Keratinocyte (primary cell): ENCODE data around the gene PNPLA8. TPM values are rescaled to one million over a fixed set of nuclear protein-coding genes. Genes with fewer than 3 reads are reported as not detected.

ENCODE experiments used
- DNase-seq: peaks from one replicate; pipeline ENCODE4 v3.0.0-alpha.2; 2011; ENCODE audit warnings: low read depth, missing footprints, low spot score
- FAIRE-seq: peaks from 2 replicates; lab custom pipeline; 2011; peaks lifted over from hg19 to GRCh38; lab: Jason Lieb, UNC
- H2AFZ ChIP-seq: 2 replicates; pipeline ENCODE4 v1.6.0; 2012; ENCODE audit warnings: low read length, control low read depth, inconsistent platforms; ENCODE audit not compliant: control insufficient read depth
- H3K27ac ChIP-seq: 2 replicates; pipeline ENCODE4 v1.5.1; 2011; ENCODE audit warnings: low read length; ENCODE audit not compliant: control insufficient read depth, insufficient read depth
- H3K27me3 ChIP-seq: 3 replicates; pipeline ENCODE4 v1.6.0; 2011; ENCODE audit warnings: low read length; ENCODE audit not compliant: control insufficient read depth, insufficient read depth; ENCODE audit errors: extremely low read depth
- H3K36me3 ChIP-seq, 2 experiments: 2 replicates in 1 of 2; 3 replicates in 1 of 2; pipeline ENCODE4 v1.5.1; 2011; ENCODE audit warnings: low read length in 2 of 2, mild to moderate bottlenecking in 1 of 2; ENCODE audit not compliant: control insufficient read depth in 2 of 2, insufficient read depth in 2 of 2; ENCODE audit errors: extremely low read depth in 1 of 2
- H3K4me1 ChIP-seq: 3 replicates; pipeline ENCODE4 v1.5.1; 2011; ENCODE audit warnings: low read length; ENCODE audit not compliant: control insufficient read depth, insufficient read depth; ENCODE audit errors: extremely low read depth
- H3K4me2 ChIP-seq: 3 replicates; pipeline ENCODE4 v1.6.0; 2011; ENCODE audit warnings: low read depth, low read length; ENCODE audit not compliant: control insufficient read depth, insufficient read depth; ENCODE audit errors: extremely low read depth
- H3K4me3 ChIP-seq, 3 experiments: fragments of 200-600 bp in 1 of 3; sonication (generic) in 1 of 3; 2 replicates in 2 of 3; 3 replicates in 1 of 3; pipeline ENCODE4 v1.5.1; 2011 to 2016; ENCODE audit warnings: low read length in 3 of 3, mild to moderate bottlenecking in 3 of 3, control low read depth in 2 of 3, inconsistent platforms in 1 of 3, low read depth in 1 of 3, mixed read lengths in 1 of 3, mixed run types in 1 of 3, moderate library complexity in 1 of 3; ENCODE audit not compliant: control insufficient read depth in 2 of 3, insufficient read depth in 2 of 3; ENCODE audit errors: extremely low read depth in 1 of 3
- H3K79me2 ChIP-seq: 2 replicates; pipeline ENCODE4 v1.6.0; 2012; ENCODE audit warnings: low read length; ENCODE audit not compliant: control insufficient read depth, insufficient read depth
- H3K9ac ChIP-seq: 3 replicates; pipeline ENCODE4 v1.6.0; 2011; ENCODE audit warnings: low read length; ENCODE audit not compliant: control insufficient read depth, insufficient read depth; ENCODE audit errors: extremely low read depth
- H3K9me1 ChIP-seq: 3 replicates; pipeline ENCODE4 v1.6.0; 2011; ENCODE audit warnings: low read length; ENCODE audit not compliant: control insufficient read depth, insufficient read depth; ENCODE audit errors: extremely low read depth
- H3K9me3 ChIP-seq: 2 replicates; pipeline ENCODE4 v1.5.1; 2012; ENCODE audit warnings: low read depth, low read length; ENCODE audit not compliant: control insufficient read depth
- H4K20me1 ChIP-seq: 3 replicates; pipeline ENCODE4 v1.6.0; 2011; ENCODE audit warnings: low read length; ENCODE audit not compliant: control insufficient read depth, insufficient read depth; ENCODE audit errors: extremely low read depth
- EZH2 ChIP-seq: IDR thresholded peaks from one replicate; pipeline ENCODE4 v1.6.1; 2012; ENCODE audit warnings: inconsistent platforms, mild to moderate bottlenecking, low read length, moderate library complexity
- dilution Hi-C: fragments of 300-500 bp; cut with MboI; formaldehyde crosslinking; loops from one replicate; pipeline ENCODE4 v1.7.0; 2020; ENCODE audit warnings: low sequenced_read_pairs; ENCODE audit not compliant: extremely low pct_ligation_motif_present
- polyA plus RNA-seq, 5 experiments: library from polyadenylated mRNA; depleted of rRNA in 3 of 5; stranded (reverse) in 3 of 5; stranded (forward) in 1 of 5; unstranded in 1 of 5; fragments of >200 nt; gene quantifications; 1 replicate in 1 of 5; 2 replicates in 3 of 5; 3 replicates in 1 of 5; pipeline versions ENCODE4 v1.2.1 to v1.2.3, GENCODE V29; 2011 to 2012; ENCODE audit warnings: missing spikeins in 2 of 5, low read depth in 1 of 5, low replicate concordance in 1 of 5
- TF ChIP-seq, protein P1 (sequence below), 3 experiments: IDR thresholded peaks in 1 of 3; conservative IDR thresholded peaks in 1 of 3; optimal IDR thresholded peaks in 1 of 3; 2 replicates in 2 of 3; 3 replicates in 1 of 3; pipeline versions ENCODE3 to v1.5.1; 2011; ENCODE audit warnings: low read length in 3 of 3, mild to moderate bottlenecking in 3 of 3, moderate library complexity in 2 of 3, control low read depth in 1 of 3, inconsistent platforms in 1 of 3; ENCODE audit not compliant: insufficient read depth in 2 of 3; ENCODE audit errors: extremely low read depth in 1 of 3

The PNPLA8 gene
- polyA plus RNA-seq, 1 donor (not counting 4 experiments of a cell fraction or from before 2014, with no cell fraction given), result 23.1 TPM

GRCh38 chr7:108569381-108570145 lies 43.6 kb upstream of the PNPLA8 start, which contains the start of the genes DNAJB9 and THAP5:
TSS of gene DNAJB9 (plus strand) at chr7:108569874. CDS start at chr7:108571727, 1,853 bp downstream.
TSS of gene THAP5 (minus strand) at chr7:108569706. CDS start at chr7:108569569, 137 bp downstream.
- peaks cover 21% of the 10 kb centered on the region for H3K4me1 ChIP-seq
- H3K27ac ChIP-seq, result peak within 1 kb of the TSS; percentile 96
- H3K4me2 ChIP-seq, result peak within 1 kb of the TSS; percentile 96
- H3K9me1 ChIP-seq, result no peaks in the 10 kb centered on the region
- DNase-seq (peak; percentile 88), FAIRE-seq (peak; percentile 73)
- peak within 1 kb of the TSS; percentile 95 for H2AFZ ChIP-seq
- no peaks in the 10 kb centered on the region for H3K9me3 ChIP-seq
- H3K27me3 ChIP-seq, result no peaks in the 10 kb centered on the region
- H3K79me2 ChIP-seq, result peaks cover 66% of the 10 kb centered on the region
- dilution Hi-C loops, result no loop called here
- H3K4me3 ChIP-seq, result peak within 1 kb of the TSS; percentile 92 to 96 (median 92)
- peak within 1 kb of the TSS; percentile 99 for H3K9ac ChIP-seq
- H3K36me3 ChIP-seq, result peaks cover 2 to 8% of the 10 kb centered on the region in 2 experiments
- TF ChIP-seq EZH2, result no peak
- TF ChIP-seq, protein P1, sequence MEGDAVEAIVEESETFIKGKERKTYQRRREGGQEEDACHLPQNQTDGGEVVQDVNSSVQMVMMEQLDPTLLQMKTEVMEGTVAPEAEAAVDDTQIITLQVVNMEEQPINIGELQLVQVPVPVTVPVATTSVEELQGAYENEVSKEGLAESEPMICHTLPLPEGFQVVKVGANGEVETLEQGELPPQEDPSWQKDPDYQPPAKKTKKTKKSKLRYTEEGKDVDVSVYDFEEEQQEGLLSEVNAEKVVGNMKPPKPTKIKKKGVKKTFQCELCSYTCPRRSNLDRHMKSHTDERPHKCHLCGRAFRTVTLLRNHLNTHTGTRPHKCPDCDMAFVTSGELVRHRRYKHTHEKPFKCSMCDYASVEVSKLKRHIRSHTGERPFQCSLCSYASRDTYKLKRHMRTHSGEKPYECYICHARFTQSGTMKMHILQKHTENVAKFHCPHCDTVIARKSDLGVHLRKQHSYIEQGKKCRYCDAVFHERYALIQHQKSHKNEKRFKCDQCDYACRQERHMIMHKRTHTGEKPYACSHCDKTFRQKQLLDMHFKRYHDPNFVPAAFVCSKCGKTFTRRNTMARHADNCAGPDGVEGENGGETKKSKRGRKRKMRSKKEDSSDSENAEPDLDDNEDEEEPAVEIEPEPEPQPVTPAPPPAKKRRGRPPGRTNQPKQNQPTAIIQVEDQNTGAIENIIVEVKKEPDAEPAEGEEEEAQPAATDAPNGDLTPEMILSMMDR (optimal IDR thresholded peaks at IDR 0.05 in 1 of 3, IDR thresholded peaks at IDR 0.05 in 1 of 3, conservative IDR thresholded peaks at IDR 0.05 in 1 of 3; ENCODE audit: extremely low read depth in 1 of 3, insufficient read depth in 2 of 3, low read length in 3 of 3), result peak in 1 of 3 experiments; percentile 1
- peaks cover 7% of the 10 kb centered on the region for H4K20me1 ChIP-seq

- Histone ChIP-seq H3K27me3 (no peaks in the 10 kb centered on the region), H3K36me3 (peaks cover 2 to 5% of the 10 kb centered on the region in 2 experiments), H3K9me3 (no peaks in the 10 kb centered on the region), H3K27ac (peak overlapping the region; percentile 96), H3K4me3 (peak overlapping the region; percentile 92 to 96 (median 92)), H3K9ac (peak overlapping the region; percentile 99), H3K4me2 (peak overlapping the region; percentile 96), H3K9me1 (no peaks in the 10 kb centered on the region), H2AFZ (peak overlapping the region; percentile 95), H3K4me1 (peaks cover 21% of the 10 kb centered on the region), H3K79me2 (peaks cover 66% of the 10 kb centered on the region), H4K20me1 (peaks cover 7% of the 10 kb centered on the region)
- dilution Hi-C loops, result no loop called here
- TF ChIP-seq, protein P1 (optimal IDR thresholded peaks at IDR 0.05 in 1 of 3, IDR thresholded peaks at IDR 0.05 in 1 of 3, conservative IDR thresholded peaks at IDR 0.05 in 1 of 3; ENCODE audit: extremely low read depth in 1 of 3, insufficient read depth in 2 of 3, low read length in 3 of 3), result no peak
- TF ChIP-seq EZH2, result no peak
- DNase-seq, result no peak
- no peak for FAIRE-seq
These were observed 43.0 kb upstream of the PNPLA8 start for GRCh38 chr7:108568801-108569380.
